GM12801 (cell line): ENCODE data around the gene CAPN9.

Source experiments
- TF ChIP-seq, protein P1 (sequence below): IDR thresholded peaks from one replicate; pipeline ENCODE4 v1.5.1; 2011; ENCODE audit warnings: control low read depth; ENCODE audit not compliant: insufficient read length; ENCODE audit errors: extremely low read depth

Gene CAPN9

GRCh38 chr1:230773396-230774033 lies 26.3 kb downstream of the CAPN9 start:
- TF ChIP-seq, protein P1, sequence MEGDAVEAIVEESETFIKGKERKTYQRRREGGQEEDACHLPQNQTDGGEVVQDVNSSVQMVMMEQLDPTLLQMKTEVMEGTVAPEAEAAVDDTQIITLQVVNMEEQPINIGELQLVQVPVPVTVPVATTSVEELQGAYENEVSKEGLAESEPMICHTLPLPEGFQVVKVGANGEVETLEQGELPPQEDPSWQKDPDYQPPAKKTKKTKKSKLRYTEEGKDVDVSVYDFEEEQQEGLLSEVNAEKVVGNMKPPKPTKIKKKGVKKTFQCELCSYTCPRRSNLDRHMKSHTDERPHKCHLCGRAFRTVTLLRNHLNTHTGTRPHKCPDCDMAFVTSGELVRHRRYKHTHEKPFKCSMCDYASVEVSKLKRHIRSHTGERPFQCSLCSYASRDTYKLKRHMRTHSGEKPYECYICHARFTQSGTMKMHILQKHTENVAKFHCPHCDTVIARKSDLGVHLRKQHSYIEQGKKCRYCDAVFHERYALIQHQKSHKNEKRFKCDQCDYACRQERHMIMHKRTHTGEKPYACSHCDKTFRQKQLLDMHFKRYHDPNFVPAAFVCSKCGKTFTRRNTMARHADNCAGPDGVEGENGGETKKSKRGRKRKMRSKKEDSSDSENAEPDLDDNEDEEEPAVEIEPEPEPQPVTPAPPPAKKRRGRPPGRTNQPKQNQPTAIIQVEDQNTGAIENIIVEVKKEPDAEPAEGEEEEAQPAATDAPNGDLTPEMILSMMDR, result no peak

DNA sequence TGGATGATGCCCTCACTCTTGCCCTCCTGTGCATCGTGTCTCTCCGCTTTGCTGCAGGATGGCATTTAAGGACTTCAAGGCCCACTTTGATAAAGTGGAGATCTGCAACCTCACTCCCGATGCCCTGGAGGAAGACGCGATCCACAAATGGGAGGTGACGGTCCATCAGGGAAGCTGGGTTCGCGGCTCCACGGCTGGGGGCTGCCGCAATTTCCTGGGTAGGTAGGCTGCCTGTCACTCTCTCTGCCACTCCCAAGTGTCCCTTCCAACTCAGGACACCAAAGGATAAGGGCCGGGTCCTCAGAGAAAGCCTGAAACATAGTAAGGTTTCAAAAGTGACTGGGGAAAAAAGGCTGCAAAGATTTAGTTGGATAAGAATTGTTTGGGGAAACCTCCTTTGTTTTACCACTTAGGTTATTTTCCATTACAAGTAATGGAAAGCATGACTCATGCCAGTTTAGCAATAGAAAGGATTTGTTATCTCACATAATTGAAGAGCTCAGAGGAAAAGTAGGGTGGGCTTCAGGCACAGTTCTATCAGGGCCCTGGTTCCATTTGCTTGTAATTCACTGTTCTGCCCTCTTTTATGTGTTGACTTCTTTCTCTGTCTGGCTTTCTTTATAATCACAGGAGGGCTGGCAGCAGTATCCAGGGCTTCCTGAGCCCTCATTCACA lies 31.9 kb downstream of the CAPN9 start:
- TF ChIP-seq, protein P1, result no peak

DNA sequence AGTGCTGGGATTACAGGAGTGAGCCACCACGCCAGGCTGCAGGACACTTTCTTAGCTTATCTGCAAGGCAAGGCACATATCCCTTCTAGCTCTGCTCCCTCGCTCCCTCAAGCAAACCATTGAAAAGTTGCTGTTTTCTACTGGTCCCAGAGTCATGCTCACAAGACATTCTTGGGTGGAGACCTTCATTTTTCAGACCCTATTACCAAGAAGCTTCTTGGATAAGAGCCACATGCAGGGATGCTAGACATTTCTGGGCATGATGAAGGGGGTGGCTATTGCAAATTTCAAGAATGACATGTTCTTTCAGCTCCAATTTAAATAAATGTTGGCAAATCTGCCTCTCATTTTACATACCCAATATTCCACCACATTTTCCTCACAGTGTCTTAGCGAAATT lies 33.9 kb downstream of the CAPN9 start:
- TF ChIP-seq, protein P1, result no peak

DNA sequence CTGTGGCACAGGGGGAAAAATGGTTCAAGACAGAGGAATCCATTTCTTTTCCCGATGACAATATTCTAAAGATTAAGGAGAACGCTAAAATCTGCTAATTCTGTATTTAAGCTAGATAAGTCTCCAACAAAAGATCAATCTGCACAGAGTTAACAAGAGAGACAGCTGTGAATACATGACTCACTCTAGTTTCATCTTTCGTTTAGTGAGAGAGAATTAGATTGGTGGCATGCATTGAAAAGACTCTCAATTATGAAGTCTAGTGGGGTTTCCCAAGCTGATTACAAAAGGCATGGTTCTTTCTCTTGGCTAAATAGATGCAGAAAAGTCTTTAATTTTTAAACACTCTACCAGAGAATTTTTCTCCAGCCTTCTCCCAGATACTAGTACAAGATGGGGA lies 34.4 kb downstream of the CAPN9 start:
- TF ChIP-seq, protein P1, result no peak

- TF ChIP-seq, protein P1, result no peak
Observed at GRCh38 chr1:230784163-230784562, 37.0 kb downstream of the CAPN9 start.

DNA sequence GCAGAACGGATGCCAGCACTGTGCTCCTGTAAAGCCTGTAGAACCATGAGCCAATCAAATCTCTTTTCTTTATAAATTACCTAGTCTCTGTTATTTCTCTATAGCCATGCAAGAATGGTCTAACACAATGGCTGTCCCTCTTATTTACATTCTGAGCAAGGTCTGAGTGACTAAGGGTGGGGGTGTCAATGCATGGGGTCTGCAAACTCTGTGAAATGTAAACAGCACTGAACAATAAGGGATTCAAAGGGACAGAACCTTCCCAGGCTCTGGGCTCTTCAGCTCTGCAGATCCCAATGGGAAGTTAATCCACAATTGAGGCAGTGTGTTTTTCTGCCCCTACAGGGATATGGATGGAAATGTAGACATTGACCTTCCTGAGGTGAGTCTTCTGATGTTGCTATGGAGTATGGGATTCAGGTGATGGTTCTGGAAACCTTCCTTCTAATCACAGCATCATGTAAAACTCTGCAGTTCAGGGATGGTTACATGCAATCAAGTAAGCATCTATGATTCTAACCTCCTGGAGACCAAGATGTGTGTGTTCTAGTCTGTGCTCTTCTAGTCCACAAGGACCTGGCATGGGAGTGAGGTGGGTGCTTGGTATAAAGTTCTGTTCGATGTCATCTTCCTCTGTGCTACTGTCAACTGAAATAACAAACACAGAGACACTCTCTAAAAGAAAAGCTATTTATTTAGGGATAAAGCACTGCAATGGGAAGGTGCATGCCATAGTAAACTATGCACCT lies 38.6 kb downstream of the CAPN9 start:
- TF ChIP-seq, protein P1, result no peak

DNA sequence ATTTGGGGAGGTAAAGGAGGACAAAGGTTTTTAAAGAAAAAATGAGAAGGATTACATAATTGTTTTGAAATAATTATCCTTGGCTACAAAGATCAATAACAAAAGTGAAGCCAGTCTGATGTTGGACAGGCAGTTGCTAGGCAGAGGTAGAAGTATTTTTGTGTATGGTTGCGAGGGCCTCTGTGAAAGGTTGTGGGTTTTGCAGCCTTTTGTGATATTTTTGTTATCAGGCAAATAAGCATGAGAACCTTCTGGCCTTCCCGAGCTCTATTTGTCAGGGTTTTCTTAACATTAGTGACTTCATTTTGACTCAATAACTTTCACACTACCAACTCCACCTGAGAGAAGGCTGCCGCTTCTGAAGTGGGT lies 39.2 kb downstream of the CAPN9 start:
- TF ChIP-seq, protein P1, result no peak
